GDM1 (cell line): ENCODE data around the gene UPK3A.
A peak's percentile ranks its signal among the peaks of the same experiment; 100 is the strongest.
"Not testable (repeated sequence)": the region's sequence is repeated elsewhere in the genome, so short reads cannot be mapped to it uniquely, and the experiment has no call there.

Experiments used
- DNase-seq: peaks from one replicate; lab custom pipeline; 2025; lab: John Stamatoyannopoulos, UW

The UPK3A gene

DNA sequence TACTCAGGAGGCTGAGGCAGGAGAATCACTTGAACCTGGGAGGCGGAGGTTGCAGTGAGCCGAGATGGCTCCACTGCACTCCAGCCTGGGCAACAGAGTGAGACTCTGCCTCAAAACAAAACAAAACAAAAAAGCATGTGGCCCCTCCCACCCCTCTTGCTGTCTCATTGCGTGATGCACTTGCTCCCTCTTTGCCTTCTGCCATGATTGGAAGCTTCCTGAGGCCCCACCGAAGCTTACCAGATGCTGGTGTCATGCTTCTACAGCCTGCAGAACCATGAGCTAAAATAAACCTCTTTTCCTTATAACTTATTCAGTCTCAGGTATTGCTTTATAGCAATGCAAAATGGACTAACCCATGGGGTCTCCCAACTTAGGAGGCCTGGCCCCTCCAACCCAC is 26.8 kb upstream of the UPK3A start:
- not testable (repeated sequence) for DNase-seq

DNA sequence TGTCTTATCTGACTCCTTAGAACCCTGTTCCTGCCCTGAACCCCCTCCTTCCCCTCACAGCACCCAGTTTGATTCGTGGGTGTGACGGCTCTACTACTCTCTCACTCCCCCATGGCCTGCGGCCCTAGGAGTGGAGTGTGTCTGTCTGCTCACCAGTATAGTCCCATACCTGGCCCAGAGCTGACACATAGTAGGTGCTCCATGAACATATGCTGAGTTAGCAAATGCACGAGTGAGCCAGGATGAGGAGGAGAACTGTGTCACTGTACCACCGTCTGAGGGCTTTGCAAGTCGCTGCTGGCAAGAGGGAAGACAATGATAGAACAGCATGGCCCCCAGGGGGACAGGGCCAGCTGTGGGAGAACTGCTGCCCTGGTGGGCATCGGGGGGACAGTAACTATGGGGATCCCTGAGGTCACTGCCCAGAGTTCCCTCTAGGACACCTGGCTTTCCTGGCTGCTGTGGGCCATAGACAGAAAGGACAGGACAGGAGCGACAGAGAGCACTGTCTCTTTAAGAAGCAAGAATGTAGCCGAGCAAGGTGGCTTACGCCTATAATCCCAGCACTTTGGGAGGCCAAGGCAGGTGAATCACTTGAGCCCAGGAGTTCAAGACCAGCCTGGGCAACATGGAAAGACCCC is 24.9 kb upstream of the UPK3A start:
- no peak for DNase-seq

DNA sequence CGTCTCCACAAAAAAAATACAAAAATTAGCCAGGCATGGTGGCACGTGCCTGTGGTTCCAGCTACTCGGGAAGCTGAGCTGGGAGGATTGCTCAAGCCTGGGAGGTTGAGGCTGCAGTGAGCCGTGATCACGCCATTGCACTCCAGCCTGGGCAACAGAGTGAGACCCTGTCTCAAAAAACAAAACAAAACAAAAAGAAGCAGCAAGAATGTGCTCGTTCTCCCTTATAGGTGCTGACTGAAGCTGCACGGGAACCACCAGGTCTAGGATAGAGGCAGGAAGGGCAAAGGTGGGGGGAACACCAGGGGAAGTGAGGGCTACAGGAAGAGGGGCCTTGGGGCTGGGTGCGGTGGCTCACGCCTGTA is 24.4 kb upstream of the UPK3A start:
- DNase-seq, result not testable (repeated sequence)

DNA sequence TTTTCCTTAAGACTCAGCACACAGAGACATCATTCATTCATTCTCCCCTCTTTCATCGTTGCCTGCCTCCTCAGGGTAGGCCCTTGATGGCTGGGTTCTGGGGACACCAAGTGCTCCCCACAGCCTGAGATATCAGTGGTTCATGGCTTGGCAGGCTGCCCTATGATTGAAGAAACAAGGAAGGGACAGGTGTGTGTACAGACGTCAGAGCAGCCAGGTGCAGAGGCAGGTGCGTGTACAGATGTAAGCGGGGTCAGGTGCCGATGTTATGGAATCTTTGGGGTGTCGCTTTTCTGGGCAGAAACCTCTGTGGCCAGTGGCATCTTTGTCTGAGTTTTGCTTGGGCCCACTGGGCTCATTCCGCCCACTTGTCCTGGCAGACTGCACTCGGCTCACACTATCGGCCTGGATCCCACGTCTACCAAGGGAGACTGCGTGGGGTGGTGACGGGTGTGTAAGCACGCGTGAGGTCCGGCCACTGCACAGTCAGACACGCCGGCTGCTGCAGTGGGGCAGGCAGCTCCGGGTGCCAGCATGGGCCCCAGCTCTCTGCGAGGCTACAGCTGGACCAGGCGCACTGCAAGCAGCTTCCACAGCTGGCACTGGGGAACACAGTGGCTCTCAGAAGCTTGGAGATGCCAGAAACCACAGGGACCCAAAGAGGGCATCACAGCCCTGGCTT is 23.2 kb upstream of the UPK3A start:
- DNase-seq, result no peak

DNA sequence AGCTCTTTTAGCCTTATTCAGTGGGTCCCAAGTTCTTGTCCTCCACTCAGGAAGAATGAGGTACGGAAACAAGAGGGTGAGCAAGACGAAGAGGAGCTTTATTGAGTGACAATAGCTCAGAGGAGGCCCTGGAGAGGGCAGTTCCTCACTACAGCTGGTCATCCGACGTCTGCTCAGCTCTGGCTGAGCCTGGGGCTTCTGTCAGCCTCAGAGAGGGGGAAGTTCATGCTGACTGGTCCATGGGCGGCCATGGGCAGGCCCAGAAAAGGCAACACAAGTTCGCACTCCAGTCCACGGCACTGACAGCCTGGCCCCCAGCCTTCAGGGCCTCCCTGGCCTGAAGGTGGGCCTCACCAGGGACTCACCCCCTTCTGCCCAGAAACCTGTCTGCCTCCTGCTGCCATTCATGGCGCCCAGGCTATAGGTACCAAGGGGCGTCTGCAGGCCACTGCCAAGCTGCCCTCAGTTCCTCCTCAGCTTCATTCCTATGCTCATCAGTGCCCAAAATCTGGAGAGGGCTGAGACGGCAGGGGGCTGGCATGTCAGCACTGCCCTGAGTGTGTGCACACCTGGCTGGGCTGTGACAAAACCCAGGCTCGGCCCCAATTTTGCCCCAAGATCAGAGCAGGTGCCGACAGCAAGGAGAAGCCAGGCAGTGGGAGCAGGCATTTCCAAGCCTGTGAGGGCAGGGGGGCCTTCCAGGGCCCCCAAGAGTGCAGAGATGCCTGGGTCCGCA is 22.4 kb upstream of the UPK3A start:
- DNase-seq, result no peak

DNA sequence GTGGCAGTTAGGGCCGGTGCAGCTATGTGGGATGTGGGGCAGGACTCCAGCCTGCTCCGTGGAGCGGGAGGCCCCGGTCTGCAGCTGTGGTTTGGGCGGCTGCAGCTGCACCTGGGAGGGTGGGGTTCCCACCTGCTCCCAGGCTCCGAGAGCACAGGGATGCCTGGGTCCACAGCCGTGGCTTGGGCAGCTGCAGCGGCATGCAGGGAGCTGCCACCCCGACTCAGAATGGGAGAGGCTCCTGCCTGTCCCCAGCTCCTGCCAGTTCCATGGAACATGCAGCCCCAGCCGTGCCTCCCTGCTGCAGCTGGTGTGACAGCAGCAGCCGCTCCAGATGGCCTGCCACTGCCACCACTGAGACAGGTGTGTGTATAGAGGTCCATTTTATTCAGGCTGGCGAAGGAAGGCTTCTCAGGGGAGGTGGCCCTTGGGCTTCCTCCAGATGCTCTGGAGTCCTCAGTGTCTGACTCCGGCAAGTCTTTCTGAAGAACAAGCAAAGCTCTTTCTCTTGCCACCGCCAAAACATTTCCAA is 21.8 kb upstream of the UPK3A start:
- no peak for DNase-seq

DNA sequence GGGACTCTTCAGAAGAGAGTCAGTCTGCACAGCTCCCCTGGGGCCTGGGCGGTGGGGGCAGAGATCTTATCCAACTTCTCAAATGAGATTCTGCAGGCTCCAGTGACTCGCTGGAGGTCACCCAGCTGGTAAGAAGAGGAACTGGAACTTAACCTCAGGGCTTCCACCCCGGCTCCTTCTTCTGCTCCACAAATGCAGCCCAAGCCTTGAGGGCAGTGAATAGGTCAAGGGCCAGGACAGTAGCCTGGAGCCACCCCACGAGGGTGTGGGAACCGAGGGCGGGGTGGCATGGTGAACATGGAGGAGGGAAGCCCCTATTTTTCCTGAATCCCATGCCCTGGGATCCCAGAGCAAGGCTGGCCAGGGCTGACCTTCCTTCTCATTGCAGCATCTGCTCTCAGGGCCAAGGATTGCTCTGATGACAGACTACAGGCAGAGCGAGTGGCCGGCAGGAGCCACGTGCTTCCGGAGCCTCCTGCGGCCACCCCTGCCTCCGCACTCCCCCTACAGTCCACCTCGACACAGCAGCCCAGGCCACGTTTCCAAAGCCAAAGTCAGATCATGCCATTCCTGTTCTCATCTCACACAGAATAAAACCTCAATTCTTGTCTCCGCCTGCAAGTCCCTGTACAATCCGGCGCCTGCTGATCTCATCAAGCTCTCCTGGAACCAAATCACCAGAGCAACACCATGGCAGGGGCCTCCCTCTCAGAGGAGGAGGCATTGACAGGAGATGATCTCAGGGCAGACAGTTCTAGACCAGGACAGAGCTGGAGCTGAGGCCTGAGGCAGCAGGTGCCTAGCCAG is 21.1 kb upstream of the UPK3A start:
- DNase-seq, result peak; percentile 47

DNA sequence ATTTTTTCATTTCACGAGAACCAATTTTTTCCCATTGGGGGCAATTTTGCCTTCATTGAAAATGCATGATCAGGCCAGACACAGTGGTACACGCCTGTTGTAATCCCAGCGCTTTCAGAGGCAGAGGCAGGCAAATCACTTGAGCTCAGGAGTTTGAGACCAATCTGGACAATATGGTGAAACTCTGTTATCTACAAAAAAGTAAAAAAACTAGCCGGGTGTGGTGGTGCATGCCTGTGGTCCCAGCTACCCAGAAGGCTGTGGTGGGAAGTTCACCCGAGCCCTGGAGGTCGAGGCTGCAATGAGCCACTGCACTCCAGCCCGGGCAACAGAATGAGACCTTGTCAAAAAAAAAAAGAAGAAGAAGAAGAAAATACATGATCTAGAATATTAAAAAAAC is 19.2 kb upstream of the UPK3A start:
- no peak for DNase-seq

DNA sequence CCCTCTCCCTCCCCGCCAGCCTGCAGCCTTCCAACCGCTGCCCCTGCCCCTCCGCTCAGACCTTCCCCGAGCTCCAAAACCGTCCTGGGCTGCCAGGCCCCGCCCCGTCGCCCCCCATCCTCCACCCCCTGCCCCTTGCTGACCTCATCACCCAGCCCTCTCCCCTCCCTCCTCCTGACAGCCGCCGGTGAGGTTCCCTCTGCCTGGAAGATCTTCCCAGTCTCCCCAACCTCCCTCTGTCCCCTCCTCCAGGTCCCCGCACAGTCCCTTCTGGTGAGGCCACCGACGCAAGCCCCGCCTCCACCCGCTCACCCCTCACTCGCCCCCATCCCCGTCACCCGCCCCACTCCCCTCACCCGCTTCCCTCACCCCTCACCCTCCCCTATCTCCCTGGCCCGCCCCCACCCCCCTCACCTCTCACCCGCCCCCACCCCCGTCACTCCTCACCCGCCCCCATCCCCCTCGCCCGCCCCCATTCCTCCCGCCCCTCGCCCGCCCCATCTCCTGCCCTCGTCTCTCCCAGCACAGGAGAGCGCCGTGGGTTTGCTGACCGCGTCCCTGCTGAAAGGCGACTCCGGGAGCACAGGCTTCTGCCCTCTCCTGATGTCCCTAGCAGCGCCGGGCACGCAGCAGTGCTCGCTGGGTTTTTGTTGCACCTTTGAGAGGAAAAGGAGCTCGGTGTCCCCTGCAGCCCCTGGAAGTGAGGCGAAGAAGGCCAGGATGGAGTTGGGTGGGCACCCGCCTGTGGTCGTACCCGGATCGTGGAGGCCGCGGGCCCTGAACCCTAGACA is 16.4 kb upstream of the UPK3A start:
- no peak for DNase-seq

DNA sequence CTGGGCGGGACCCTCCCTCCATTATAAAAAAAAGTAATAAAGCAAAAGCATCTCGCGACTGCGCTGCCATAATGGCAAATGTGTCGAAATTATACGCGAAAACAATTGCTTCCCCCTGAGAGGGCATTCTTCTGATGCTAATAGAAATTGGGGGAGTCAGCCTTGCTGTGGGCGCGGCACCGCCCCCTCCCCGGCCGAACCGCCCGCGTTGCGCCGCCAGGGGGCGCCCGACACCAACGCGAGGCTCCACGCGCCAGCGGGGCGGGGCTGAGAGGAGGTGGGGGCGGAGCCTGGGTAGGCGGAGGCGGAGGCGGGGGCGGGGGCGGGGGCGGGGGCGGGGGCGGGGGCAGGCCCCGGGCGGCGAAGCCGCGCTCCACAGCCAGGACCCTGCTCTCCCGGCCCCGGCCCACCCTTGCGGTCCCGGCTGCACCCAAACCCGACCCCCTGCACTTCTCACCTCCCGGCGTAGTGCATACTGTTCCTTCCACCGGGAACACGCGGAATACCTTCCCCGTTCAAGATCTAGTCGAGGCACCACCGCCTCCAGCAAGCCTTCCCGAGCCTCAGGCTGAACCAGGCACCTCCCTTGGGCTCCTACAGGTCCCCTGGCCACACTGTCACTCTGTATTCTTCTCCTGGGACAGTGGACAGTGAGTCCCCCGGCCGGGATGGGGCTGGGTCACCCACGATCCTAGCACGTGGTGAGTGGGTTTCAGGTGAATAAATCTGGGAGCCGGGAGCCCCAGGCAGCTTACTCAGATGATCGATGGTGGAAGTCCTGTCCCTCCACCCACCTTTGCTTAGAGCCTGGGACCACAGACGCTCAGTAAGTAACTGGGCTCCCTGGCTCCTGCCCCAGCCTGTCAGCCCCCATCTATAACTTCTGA is 15.5 kb upstream of the UPK3A start:
- DNase-seq, result peak; percentile 72

DNA sequence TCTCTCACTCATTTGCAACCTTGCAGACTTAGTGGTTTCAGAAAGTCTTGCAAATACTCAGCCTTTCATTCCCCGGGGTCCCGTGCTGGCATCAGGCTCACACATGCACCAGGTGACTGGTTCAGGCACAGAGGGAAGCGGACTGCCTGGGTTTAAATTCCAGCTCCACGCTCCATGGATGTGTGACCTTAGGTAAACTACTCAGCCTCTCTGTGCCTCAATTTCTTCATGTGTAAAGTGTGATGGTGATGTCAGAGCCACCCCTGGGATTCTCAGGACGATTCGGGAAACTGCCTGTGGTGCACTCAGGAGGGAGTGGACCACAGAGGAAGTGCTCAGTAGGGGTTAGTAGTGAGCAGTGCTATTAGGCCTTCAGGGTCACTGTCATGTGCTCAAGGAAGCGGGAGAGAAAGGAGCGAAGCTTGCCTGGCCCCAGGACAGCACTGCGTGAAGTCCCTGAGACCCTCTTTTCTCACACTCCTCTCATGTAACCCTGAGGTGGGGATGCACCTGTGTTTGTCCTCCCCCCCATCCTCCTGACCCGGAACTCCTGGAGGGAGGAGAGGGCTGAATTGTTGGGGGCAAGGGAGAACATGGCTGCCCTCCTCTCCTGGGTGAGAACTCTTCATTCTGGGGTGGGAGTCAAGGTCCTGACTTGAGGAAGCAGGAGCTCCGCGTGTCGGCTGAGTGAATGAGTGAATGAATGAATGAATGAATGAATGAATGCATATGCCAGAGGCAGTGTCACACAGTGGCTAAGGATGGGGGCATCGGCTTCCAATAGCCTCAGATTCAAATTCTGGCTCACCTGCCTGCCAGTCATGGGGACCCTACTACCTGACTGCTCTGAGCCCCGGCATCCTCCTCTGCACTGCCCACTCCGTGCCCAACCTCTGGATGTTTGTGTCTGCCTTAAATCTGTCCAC is 14.4 kb upstream of the UPK3A start:
- DNase-seq, result no peak

DNA sequence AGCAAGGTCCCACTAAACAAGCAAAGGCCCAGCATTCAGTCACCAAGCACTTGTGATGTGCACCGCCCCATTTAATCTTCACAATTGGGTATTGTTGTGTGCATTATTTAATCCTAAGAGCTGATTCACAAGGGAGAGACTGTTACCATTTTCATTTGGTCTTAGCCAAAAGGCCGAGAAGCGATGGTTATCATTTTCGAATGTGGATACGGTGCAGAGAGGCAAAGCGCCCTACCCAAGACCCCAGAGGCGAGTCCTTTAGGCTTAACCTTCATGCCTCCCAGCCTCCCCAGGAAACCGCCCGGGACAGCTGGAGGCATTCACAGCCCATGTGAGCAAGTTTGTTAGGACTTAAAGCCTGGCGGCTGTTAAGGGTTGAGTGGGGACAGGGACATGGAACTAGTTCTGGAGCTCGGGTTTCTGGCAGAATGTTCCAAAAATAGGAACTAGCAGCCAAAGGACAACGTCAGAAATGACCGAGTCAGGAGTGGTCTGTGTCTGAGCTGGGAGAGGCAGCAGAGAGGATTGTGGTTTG is 13.0 kb upstream of the UPK3A start:
- DNase-seq, result no peak

DNA sequence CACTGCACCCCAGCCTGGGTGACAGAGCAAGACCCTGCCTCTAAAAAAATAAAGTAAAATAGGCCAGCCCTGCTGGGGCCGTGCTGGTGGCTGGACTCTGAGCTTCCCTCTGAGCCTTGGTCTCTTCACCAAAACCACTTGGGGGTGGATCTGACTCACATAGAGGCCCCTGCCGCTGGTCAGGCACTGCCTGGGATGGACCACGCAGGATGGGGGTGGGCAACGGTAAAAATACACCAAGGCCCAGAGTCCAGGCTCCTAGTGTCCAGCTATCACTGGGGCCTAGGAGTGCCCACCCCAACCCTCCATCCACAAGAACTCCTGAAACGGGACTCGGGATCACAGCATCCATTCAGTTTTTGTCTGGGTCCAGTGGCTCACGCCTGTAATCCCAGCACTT is 12.3 kb upstream of the UPK3A start:
- no peak for DNase-seq

DNA sequence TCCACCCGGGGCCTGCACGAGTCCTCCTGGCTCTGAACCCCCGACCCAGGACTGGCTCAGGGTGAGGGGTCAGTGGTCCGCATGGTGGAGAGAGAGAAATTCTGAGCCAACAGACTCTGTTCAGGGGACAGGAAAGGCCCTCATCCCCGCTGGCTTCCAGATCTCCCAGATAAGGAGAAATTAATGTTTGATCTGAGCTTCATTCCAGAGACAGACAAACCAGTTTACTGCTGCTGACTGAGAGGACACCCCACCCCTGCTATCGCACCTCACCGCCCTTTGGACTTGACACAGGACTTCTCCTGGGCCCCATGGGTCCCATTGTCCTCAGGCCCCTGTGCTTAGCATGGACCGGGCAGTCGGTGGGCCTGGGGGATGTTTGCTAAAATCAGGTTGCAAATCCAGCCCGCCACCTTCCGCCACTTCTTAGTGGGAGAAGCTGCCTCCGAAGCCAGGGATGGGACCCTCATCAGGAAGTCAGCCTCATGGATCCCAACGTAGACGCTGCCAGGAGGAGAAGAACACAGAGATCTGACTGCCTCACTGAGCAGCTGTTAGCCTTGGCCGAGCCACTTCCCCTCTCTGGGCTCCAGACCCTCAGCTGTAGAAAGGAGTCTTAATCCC is 11.2 kb upstream of the UPK3A start:
- DNase-seq, result no peak

DNA sequence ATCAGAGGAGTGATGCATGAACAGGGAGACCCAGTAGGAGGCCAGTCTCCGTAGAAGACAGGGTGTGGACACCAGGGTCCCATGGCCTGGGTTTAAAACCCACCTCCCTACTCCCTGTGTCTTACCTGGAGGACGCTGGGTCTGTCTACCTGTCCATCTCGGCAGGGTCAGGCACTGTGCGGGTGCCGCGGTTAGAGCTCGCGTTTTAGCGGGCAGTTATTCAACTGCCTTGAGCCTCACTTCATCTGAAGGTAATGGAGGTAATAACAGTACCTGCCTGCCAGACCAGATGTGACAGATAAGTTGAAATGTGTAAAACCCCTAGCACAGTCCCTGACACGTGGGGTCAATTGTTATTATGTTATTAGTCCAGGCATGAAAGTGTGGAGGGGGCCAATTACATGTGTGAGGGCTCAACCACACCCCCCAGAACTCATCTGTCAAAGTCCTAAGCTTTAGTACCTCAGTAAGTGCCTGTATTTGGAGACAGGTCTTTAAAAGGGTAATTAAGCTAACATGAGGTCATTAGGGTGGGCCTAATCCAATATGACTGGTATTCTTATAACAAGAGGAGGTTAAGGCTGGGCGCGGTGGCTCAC is 8.1 kb upstream of the UPK3A start:
- no peak for DNase-seq

DNA sequence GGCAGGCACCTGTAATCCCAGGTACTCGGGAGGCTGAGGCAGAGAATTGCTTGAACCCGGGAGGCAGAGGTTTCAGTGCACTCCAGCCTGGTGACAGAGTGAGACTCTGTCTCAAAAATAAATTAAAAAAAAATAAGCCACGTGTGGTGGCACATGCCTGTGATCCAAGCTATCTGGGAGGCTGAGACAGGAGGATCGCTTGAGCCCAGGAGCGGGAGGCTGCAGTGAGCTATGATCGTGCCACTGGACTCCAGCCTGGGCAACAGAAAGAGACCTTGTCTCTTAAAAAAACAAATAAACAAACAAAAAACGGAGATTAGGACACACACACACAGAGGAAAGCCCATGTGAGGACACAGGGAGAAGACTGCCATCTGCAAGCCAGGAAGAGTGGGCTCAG is 7.0 kb upstream of the UPK3A start:
- not testable (repeated sequence) for DNase-seq

DNA sequence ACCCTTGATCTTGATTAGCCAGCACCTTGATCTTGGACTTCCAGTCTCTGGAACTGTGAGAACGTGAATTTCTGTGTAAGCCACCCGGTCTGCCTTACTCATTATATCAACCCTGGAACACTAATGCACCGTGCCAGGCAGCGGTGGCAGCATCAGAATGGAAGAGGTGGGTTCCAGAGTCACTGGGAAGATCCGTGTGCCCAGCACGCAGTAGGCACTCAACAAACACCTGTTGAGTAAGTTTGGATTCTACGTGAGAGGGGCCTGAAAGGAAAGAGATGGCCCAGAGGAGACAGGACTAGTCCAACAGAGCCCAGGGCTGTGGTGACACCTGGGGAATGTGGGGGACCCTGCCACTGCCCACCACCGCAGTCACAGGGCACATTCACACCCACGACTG is 6.6 kb upstream of the UPK3A start:
- no peak for DNase-seq

DNA sequence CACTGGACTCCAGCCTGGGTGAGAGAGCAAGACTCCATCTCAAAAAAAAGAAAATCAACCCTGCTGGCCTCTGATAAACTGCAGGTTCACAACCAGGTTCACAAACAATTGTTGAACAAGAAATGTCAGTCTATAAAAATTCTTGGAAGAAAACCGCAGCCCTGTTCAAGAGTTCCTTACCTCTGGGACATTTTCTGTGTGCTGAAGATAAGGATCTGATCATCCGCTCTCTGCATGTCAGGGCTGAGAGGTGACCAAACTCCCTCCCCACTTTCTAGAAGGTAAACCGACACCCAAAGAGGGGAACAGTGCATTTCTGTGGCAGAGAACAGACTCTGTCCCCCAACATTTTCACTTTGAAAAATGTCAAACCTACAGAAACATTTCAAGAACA is 4.2 kb upstream of the UPK3A start:
- DNase-seq, result no peak
